ENCODE results near the gene FITM1. TPM values are rescaled to one million over a fixed set of nuclear protein-coding genes. Genes with fewer than 3 reads are reported as not detected.
A peak's percentile ranks its signal among the peaks of the same experiment; 100 is the strongest.

Gene FITM1
- polyA plus RNA-seq, 3 donors from 2014 or later, result 0.28 to 0.90 (median 0.85) TPM

- H3K4me1 Mint-ChIP-seq, result peaks cover 23 to 31% of the 10 kb centered on the region in 2 donors
Observed at GRCh38 chr14:24171422-24172260, 41.2 kb downstream of the FITM1 start, which contains the start of gene REC8. TSS of gene REC8 (plus strand) at chr14:24172080. CDS start at chr14:24172553, 473 bp downstream.

GRCh38 chr14:24172261-24172860 is 41.9 kb downstream of the FITM1 start:
- peaks cover 0 to 1% (median 0%) of the 10 kb centered on the region in 6 donors for H3K9me3 Mint-ChIP-seq
- H3K36me3 Mint-ChIP-seq, result peaks cover 11 to 20% (median 18%) of the 10 kb centered on the region in 3 donors
- DNase-seq, result no peak
- peak overlapping the region; percentile 88 to 95 (median 93) for H3K4me3 Mint-ChIP-seq
- H3K27ac Mint-ChIP-seq, result peak overlapping the region in 5 of 6 donors; percentile 26 to 85 (median 51)
- H3K27me3 Mint-ChIP-seq (ENCODE audit: low read depth in 3 of 3), result peaks cover 7 to 10% (median 9%) of the 10 kb centered on the region in 3 donors
- peaks cover 23 to 31% of the 10 kb centered on the region in 2 donors for H3K4me1 Mint-ChIP-seq

More at GRCh38 chr14:24171422-24172260, 41.2 kb downstream of the FITM1 start, which contains the start of gene REC8:
- H3K27me3 Mint-ChIP-seq (ENCODE audit: low read depth in 3 of 3), result peaks cover 6 to 13% (median 7%) of the 10 kb centered on the region in 3 donors
- DNase-seq, result peak; percentile 82 to 85 (median 84)
- peak within 1 kb of the TSS; percentile 88 to 95 (median 93) for H3K4me3 Mint-ChIP-seq
- peaks cover 12 to 25% (median 24%) of the 10 kb centered on the region in 3 donors for H3K36me3 Mint-ChIP-seq
- H3K9me3 Mint-ChIP-seq, result peaks cover 0 to 1% (median 0%) of the 10 kb centered on the region in 6 donors
- peak within 1 kb of the TSS; percentile 84 to 97 (median 88) for H3K27ac Mint-ChIP-seq

- no peak for DNase-seq
- Mint-ChIP-seq H3K36me3 (peaks cover 7 to 15% (median 15%) of the 10 kb centered on the region in 3 donors), H3K4me3 (peak overlapping the region; percentile 27 to 69 (median 56)), H3K27ac (peak overlapping the region in 3 of 6 donors; percentile 47 to 73 (median 49)), H3K27me3 (ENCODE audit: low read depth in 3 of 3) (peaks cover 7 to 9% (median 8%) of the 10 kb centered on the region in 3 donors), H3K4me1 (peaks cover 21 to 31% of the 10 kb centered on the region in 2 donors), H3K9me3 (peaks cover 0 to 1% (median 0%) of the 10 kb centered on the region in 6 donors)
Observed at GRCh38 chr14:24172871-24173281, 42.4 kb downstream of the FITM1 start.

GRCh38 chr14:24176599-24176998 is 46.1 kb downstream of the FITM1 start:
- Mint-ChIP-seq H3K27ac (peak overlapping the region in 1 of 6 donors; percentile 76), H3K4me1 (peaks cover 10 to 17% of the 10 kb centered on the region in 2 donors), H3K36me3 (peaks cover 0 to 19% (median 4%) of the 10 kb centered on the region in 3 donors), H3K27me3 (ENCODE audit: low read depth in 3 of 3) (peaks cover under 1 to 10% (median 7%) of the 10 kb centered on the region in 3 donors), H3K9me3 (peaks cover 0 to 1% (median 0%) of the 10 kb centered on the region in 6 donors), H3K4me3 (no peak overlapping the region)
- DNase-seq, result no peak

GRCh38 chr14:24177041-24177825 is 46.8 kb downstream of the FITM1 start:
- Mint-ChIP-seq H3K27me3 (ENCODE audit: low read depth in 3 of 3) (peaks cover 0 to 11% (median 6%) of the 10 kb centered on the region in 3 donors), H3K4me3 (no peak overlapping the region), H3K36me3 (peaks cover 0 to 19% (median 4%) of the 10 kb centered on the region in 3 donors), H3K4me1 (peaks cover 4 to 11% of the 10 kb centered on the region in 2 donors), H3K27ac (peak overlapping the region in 1 of 6 donors; percentile 76), H3K9me3 (peaks cover 0 to 1% (median 0%) of the 10 kb centered on the region in 6 donors)
- DNase-seq, result no peak

- no peak overlapping the region for H3K27ac Mint-ChIP-seq
- H3K4me1 Mint-ChIP-seq, result peaks cover 2 to 7% of the 10 kb centered on the region in 2 donors
- no peak for DNase-seq
- no peak overlapping the region for H3K4me3 Mint-ChIP-seq
- H3K27me3 Mint-ChIP-seq (ENCODE audit: low read depth in 3 of 3), result peaks cover 4 to 12% (median 6%) of the 10 kb centered on the region in 3 donors
- peaks cover 0 to 1% (median 0%) of the 10 kb centered on the region in 6 donors for H3K9me3 Mint-ChIP-seq
- peaks cover 3 to 24% (median 4%) of the 10 kb centered on the region in 3 donors for H3K36me3 Mint-ChIP-seq
Observed at GRCh38 chr14:24177891-24178290, 47.4 kb downstream of the FITM1 start.

GRCh38 chr14:24178399-24179178 is 48.1 kb downstream of the FITM1 start:
- Mint-ChIP-seq H3K36me3 (peaks cover 3 to 24% (median 4%) of the 10 kb centered on the region in 3 donors), H3K9me3 (peaks cover 0 to 1% (median 0%) of the 10 kb centered on the region in 6 donors), H3K27me3 (ENCODE audit: low read depth in 3 of 3) (peaks cover 4 to 12% (median 6%) of the 10 kb centered on the region in 3 donors), H3K4me1 (peaks cover under 1% of the 10 kb centered on the region in 2 donors), H3K27ac (peak overlapping the region in 2 of 6 donors; percentile 7 to 40), H3K4me3 (no peak overlapping the region)
- DNase-seq, result no peak

GRCh38 chr14:24179294-24179960 is 49.0 kb downstream of the FITM1 start:
- H3K9me3 Mint-ChIP-seq, result peaks cover 0 to 1% (median 0%) of the 10 kb centered on the region in 6 donors

GRCh38 chr14:24179961-24180796 is 49.7 kb downstream of the FITM1 start:
- Mint-ChIP-seq H3K27ac (peak overlapping the region in 4 of 6 donors; percentile 5 to 69 (median 46)), H3K36me3 (peaks cover 0 to 18% (median 3%) of the 10 kb centered on the region in 3 donors), H3K4me1 (no peaks in the 10 kb centered on the region), H3K4me3 (no peak overlapping the region), H3K9me3 (peaks cover 0 to under 1% (median 0%) of the 10 kb centered on the region in 6 donors), H3K27me3 (ENCODE audit: low read depth in 3 of 3) (peaks cover 6 to 9% (median 8%) of the 10 kb centered on the region in 3 donors)
- no peak for DNase-seq

More at GRCh38 chr14:24179294-24179960, 49.0 kb downstream of the FITM1 start:
- H3K4me1 Mint-ChIP-seq, result no peaks in the 10 kb centered on the region
- no peak for DNase-seq
- H3K4me3 Mint-ChIP-seq, result no peak overlapping the region
- H3K36me3 Mint-ChIP-seq, result peaks cover 3 to 22% (median 4%) of the 10 kb centered on the region in 3 donors
- peak overlapping the region in 3 of 6 donors; percentile 7 to 40 (median 37) for H3K27ac Mint-ChIP-seq
- H3K27me3 Mint-ChIP-seq (ENCODE audit: low read depth in 3 of 3), result peaks cover 4 to 9% (median 5%) of the 10 kb centered on the region in 3 donors

- H3K36me3 Mint-ChIP-seq, result peaks cover 0 to 18% (median 3%) of the 10 kb centered on the region in 3 donors
- no peaks in the 10 kb centered on the region for H3K9me3 Mint-ChIP-seq
Observed at GRCh38 chr14:24181371-24182077, 51.1 kb downstream of the FITM1 start.

More at GRCh38 chr14:24181371-24182077, 51.1 kb downstream of the FITM1 start:
- no peak overlapping the region for H3K4me3 Mint-ChIP-seq
- peaks cover 0 to 1% of the 10 kb centered on the region in 2 donors for H3K4me1 Mint-ChIP-seq
- DNase-seq, result no peak
- peak overlapping the region in 1 of 6 donors; percentile 46 for H3K27ac Mint-ChIP-seq
- H3K27me3 Mint-ChIP-seq (ENCODE audit: low read depth in 3 of 3), result peaks cover 7 to 9% (median 8%) of the 10 kb centered on the region in 3 donors

All from immature natural killer cell (primary cell).